WTC11 (cell line): ENCODE measurements around the gene RBMS1. TPM values are rescaled to one million over a fixed set of nuclear protein-coding genes. Genes with fewer than 3 reads are reported as not detected.

ENCODE experiments used
- ATAC-seq: fragments of 200-7000 bp; cut with Tn5 transposase; 2 replicates; pipeline ENCODE4 v1.10.0; 2021; ENCODE audit warnings: mild to moderate bottlenecking, moderate library complexity
- CTCF ChIA-PET: fragments of 300-600 bp; sonication (Branson Sonifier 250); formaldehyde crosslinking; loops from one replicate; lab custom pipeline; 2021; ENCODE audit warnings: antibody characterized with exemption; lab: Charles Lee
- POLR2A ChIA-PET: fragments of 350-600 bp; sonication (Branson Sonifier 250); formaldehyde crosslinking; loops from one replicate; lab custom pipeline; 2021; ENCODE audit warnings: antibody characterized with exemption; lab: Charles Lee
- DNase-seq: peaks from one replicate; pipeline ENCODE4 v3.0.0; 2021; ENCODE audit warnings: low spot score
- H3K27ac Mint-ChIP-seq: 2 replicates; pipeline ENCODE4 v1.8.0; 2021; ENCODE audit warnings: mixed read lengths
- H3K27me3 Mint-ChIP-seq: 2 replicates; pipeline ENCODE4 v1.8.0; 2021; ENCODE audit warnings: low read depth, mild to moderate bottlenecking, moderate library complexity, mixed read lengths
- H3K36me3 Mint-ChIP-seq: 2 replicates; pipeline ENCODE4 v1.8.0; 2021; ENCODE audit warnings: mixed read lengths
- H3K4me1 Mint-ChIP-seq: 2 replicates; pipeline ENCODE4 v1.8.0; 2022; ENCODE audit warnings: mixed read lengths
- H3K4me3 Mint-ChIP-seq: 2 replicates; pipeline ENCODE4 v1.8.0; 2021; ENCODE audit warnings: mild to moderate bottlenecking, moderate library complexity, mixed read lengths
- H3K9me3 Mint-ChIP-seq: 2 replicates; pipeline ENCODE4 v1.8.0; 2021; ENCODE audit warnings: mixed read lengths
- ATF6 ChIP-seq: sonication (generic); formaldehyde crosslinking; IDR thresholded peaks from 2 replicates; pipeline ENCODE4 v1.8.1; 2023; ENCODE audit warnings: mild to moderate bottlenecking, missing genetic modification reagents
- CBFB ChIP-seq: sonication (generic); formaldehyde crosslinking; IDR thresholded peaks from 2 replicates; pipeline ENCODE4 v1.8.1; 2022; ENCODE audit warnings: mild to moderate bottlenecking, low read depth, missing genetic modification reagents
- CDX4 ChIP-seq: fragments of 250-450 bp; sonication (Bioruptor Pico); IDR thresholded peaks from 2 replicates; pipeline ENCODE4 v1.9.0; 2021; ENCODE audit warnings: moderate library complexity, mild to moderate bottlenecking, inconsistent platforms, borderline replicate concordance
- ETV6 ChIP-seq: sonication (generic); formaldehyde crosslinking; IDR thresholded peaks from 2 replicates; pipeline ENCODE4 v1.8.1; 2022; ENCODE audit warnings: mild to moderate bottlenecking, missing genetic modification reagents
- MAX ChIP-seq: sonication (generic); formaldehyde crosslinking; IDR thresholded peaks from 2 replicates; pipeline ENCODE4 v1.8.0; 2022; ENCODE audit warnings: mild to moderate bottlenecking, missing genetic modification reagents
- NFE2L1 ChIP-seq: sonication (generic); formaldehyde crosslinking; IDR thresholded peaks from 2 replicates; pipeline ENCODE4 v1.8.1; 2023; ENCODE audit warnings: missing genetic modification reagents
- SOX15 ChIP-seq: fragments of 250-450 bp; sonication (Bioruptor Pico); IDR thresholded peaks from 2 replicates; pipeline ENCODE4 v1.9.0; 2021; ENCODE audit warnings: mild to moderate bottlenecking
- TP53 ChIP-seq: sonication (generic); formaldehyde crosslinking; IDR thresholded peaks from 2 replicates; pipeline ENCODE4 v1.8.1; 2023; ENCODE audit warnings: mild to moderate bottlenecking, missing genetic modification reagents
- ZNF396 ChIP-seq: fragments of 250-450 bp; sonication (Bioruptor Pico); IDR thresholded peaks from 2 replicates; pipeline ENCODE4 v1.8.0; 2021; ENCODE audit warnings: mild to moderate bottlenecking, moderate library complexity, borderline replicate concordance
- ZNF423 ChIP-seq: fragments of 250-450 bp; sonication (Bioruptor Pico); IDR thresholded peaks from 2 replicates; pipeline ENCODE4 v2.1.2; 2022; ENCODE audit warnings: mild to moderate bottlenecking, moderate library complexity
- total RNA-seq: library from RNA; stranded (reverse); gene quantifications from 3 replicates; pipeline ENCODE4 v1.2.3, GENCODE V29; 2021
- TF ChIP-seq, protein P1 (sequence below): sonication (generic); formaldehyde crosslinking; IDR thresholded peaks from 2 replicates; pipeline ENCODE4 v1.8.0; 2022; ENCODE audit warnings: mild to moderate bottlenecking, missing genetic modification reagents
- TF ChIP-seq, protein P2 (sequence below): sonication (generic); formaldehyde crosslinking; IDR thresholded peaks from 2 replicates; pipeline ENCODE4 v1.8.0; 2023; ENCODE audit warnings: missing genetic modification reagents, mild to moderate bottlenecking, borderline replicate concordance
- TF ChIP-seq, protein P3 (sequence below): sonication (generic); formaldehyde crosslinking; IDR thresholded peaks from 2 replicates; pipeline ENCODE4 v1.8.0; 2023; ENCODE audit warnings: missing genetic modification reagents
- TF ChIP-seq, protein P4 (sequence below): sonication (generic); formaldehyde crosslinking; IDR thresholded peaks from 2 replicates; pipeline ENCODE4 v1.8.1; 2023; ENCODE audit warnings: mild to moderate bottlenecking, missing genetic modification reagents, moderate library complexity

Gene RBMS1
- total RNA-seq, 1 experiment from 2014 or later: 56.3 TPM

- TF ChIP-seq ETV6 (no peak), ZNF396 (no peak), SOX15 (CRISPR knock-in tag) (no peak), TP53 (CRISPR knock-in tag) (no peak), MAX (CRISPR knock-in tag) (no peak)
- TF ChIP-seq, protein P1, sequence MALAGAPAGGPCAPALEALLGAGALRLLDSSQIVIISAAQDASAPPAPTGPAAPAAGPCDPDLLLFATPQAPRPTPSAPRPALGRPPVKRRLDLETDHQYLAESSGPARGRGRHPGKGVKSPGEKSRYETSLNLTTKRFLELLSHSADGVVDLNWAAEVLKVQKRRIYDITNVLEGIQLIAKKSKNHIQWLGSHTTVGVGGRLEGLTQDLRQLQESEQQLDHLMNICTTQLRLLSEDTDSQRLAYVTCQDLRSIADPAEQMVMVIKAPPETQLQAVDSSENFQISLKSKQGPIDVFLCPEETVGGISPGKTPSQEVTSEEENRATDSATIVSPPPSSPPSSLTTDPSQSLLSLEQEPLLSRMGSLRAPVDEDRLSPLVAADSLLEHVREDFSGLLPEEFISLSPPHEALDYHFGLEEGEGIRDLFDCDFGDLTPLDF (CRISPR knock-in tag): no peak
- TF ChIP-seq, protein P2, sequence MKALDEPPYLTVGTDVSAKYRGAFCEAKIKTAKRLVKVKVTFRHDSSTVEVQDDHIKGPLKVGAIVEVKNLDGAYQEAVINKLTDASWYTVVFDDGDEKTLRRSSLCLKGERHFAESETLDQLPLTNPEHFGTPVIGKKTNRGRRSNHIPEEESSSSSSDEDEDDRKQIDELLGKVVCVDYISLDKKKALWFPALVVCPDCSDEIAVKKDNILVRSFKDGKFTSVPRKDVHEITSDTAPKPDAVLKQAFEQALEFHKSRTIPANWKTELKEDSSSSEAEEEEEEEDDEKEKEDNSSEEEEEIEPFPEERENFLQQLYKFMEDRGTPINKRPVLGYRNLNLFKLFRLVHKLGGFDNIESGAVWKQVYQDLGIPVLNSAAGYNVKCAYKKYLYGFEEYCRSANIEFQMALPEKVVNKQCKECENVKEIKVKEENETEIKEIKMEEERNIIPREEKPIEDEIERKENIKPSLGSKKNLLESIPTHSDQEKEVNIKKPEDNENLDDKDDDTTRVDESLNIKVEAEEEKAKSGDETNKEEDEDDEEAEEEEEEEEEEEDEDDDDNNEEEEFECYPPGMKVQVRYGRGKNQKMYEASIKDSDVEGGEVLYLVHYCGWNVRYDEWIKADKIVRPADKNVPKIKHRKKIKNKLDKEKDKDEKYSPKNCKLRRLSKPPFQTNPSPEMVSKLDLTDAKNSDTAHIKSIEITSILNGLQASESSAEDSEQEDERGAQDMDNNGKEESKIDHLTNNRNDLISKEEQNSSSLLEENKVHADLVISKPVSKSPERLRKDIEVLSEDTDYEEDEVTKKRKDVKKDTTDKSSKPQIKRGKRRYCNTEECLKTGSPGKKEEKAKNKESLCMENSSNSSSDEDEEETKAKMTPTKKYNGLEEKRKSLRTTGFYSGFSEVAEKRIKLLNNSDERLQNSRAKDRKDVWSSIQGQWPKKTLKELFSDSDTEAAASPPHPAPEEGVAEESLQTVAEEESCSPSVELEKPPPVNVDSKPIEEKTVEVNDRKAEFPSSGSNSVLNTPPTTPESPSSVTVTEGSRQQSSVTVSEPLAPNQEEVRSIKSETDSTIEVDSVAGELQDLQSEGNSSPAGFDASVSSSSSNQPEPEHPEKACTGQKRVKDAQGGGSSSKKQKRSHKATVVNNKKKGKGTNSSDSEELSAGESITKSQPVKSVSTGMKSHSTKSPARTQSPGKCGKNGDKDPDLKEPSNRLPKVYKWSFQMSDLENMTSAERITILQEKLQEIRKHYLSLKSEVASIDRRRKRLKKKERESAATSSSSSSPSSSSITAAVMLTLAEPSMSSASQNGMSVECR: no peak
- no peak for DNase-seq
- Mint-ChIP-seq H3K4me3 (no peak overlapping the region), H3K36me3 (0 out of 2 replicates have a peak, but pooled peaks cover 2% of the 10 kb centered on the region), H3K27ac (no peak overlapping the region), H3K27me3 (peaks cover 24% of the 10 kb centered on the region), H3K4me1 (peaks cover 31% of the 10 kb centered on the region), H3K9me3 (no peaks in the 10 kb centered on the region)
- ChIA-PET CTCF (no interaction called here), POLR2A (no interaction called here)
- no peak for ATAC-seq
Measured at GRCh38 chr2:160268151-160268781, 225.3 kb downstream of the RBMS1 start.

- no peaks in the 10 kb centered on the region for H3K9me3 Mint-ChIP-seq
- ATAC-seq (no peak), DNase-seq (no peak)
- H3K27me3 Mint-ChIP-seq: peaks cover 24% of the 10 kb centered on the region
- H3K4me1 Mint-ChIP-seq: peaks cover 31% of the 10 kb centered on the region
- H3K4me3 Mint-ChIP-seq: no peak overlapping the region
- H3K27ac Mint-ChIP-seq: no peak overlapping the region
- H3K36me3 Mint-ChIP-seq: no peaks in the 10 kb centered on the region
- ChIA-PET POLR2A (no interaction called here), CTCF (no interaction called here)
- TF ChIP-seq CBFB (CRISPR knock-in tag) (no peak), ZNF423 (no peak), NFE2L1 (no peak), ATF6 (CRISPR knock-in tag) (no peak), CDX4 (CRISPR knock-in tag) (no peak)
- TF ChIP-seq, protein P2: no peak
- TF ChIP-seq, protein P3, sequence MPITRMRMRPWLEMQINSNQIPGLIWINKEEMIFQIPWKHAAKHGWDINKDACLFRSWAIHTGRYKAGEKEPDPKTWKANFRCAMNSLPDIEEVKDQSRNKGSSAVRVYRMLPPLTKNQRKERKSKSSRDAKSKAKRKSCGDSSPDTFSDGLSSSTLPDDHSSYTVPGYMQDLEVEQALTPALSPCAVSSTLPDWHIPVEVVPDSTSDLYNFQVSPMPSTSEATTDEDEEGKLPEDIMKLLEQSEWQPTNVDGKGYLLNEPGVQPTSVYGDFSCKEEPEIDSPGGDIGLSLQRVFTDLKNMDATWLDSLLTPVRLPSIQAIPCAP (CRISPR knock-in tag): no peak
- TF ChIP-seq, protein P4, sequence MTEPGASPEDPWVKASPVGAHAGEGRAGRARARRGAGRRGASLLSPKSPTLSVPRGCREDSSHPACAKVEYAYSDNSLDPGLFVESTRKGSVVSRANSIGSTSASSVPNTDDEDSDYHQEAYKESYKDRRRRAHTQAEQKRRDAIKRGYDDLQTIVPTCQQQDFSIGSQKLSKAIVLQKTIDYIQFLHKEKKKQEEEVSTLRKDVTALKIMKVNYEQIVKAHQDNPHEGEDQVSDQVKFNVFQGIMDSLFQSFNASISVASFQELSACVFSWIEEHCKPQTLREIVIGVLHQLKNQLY: no peak
Measured at GRCh38 chr2:160267692-160268091, 225.9 kb downstream of the RBMS1 start.
